HFF-Myc (cell line): ENCODE results near the gene TCHP.
"Not testable (repeated sequence)": the region's sequence is repeated elsewhere in the genome, so short reads cannot be mapped to it uniquely, and the experiment has no call there.

ENCODE experiments used
- DNase-seq: peaks from one replicate; pipeline ENCODE4 v3.0.0-alpha.2; 2011; ENCODE audit warnings: low read depth; ENCODE audit errors: extremely low read depth
- H3K4me3 ChIP-seq: replicated peaks from 2 replicates; pipeline ENCODE4 v1.5.1; 2011; ENCODE audit warnings: low read depth, mild to moderate bottlenecking, control low read depth, low read length
- CTCF ChIP-seq: IDR thresholded peaks from 2 replicates; pipeline ENCODE4 v1.5.1; 2012; ENCODE audit warnings: mild to moderate bottlenecking, low read depth, low read length, control low read depth; ENCODE audit errors: missing control alignments

The TCHP gene

GRCh38 chr12:109899783-109900751 is at the start of gene TCHP:
TSS of gene TCHP (plus strand) at chr12:109900274. CDS start at chr12:109903027, 2,753 bp downstream.
- DNase-seq, result peak; percentile 58
- H3K4me3 ChIP-seq, result peak within 1 kb of the TSS; percentile 60
- peak; percentile 17 for TF ChIP-seq CTCF

- H3K4me3 ChIP-seq, DNase-seq: not testable (repeated sequence)
Observed at GRCh38 chr12:109850518-109850917, 49.6 kb upstream of the TCHP start.

- TF ChIP-seq CTCF, result no peak
- DNase-seq, result no peak
- H3K4me3 ChIP-seq, result no peak overlapping the region
Observed at GRCh38 chr12:109855377-109855776, 44.7 kb upstream of the TCHP start.

GRCh38 chr12:109857715-109858114 is 42.4 kb upstream of the TCHP start:
- H3K4me3 ChIP-seq, result no peak overlapping the region
- DNase-seq, result no peak
- TF ChIP-seq CTCF, result no peak

GRCh38 chr12:109858764-109859163 is 41.3 kb upstream of the TCHP start:
- H3K4me3 ChIP-seq, result no peak overlapping the region
- no peak for TF ChIP-seq CTCF
- DNase-seq, result no peak

GRCh38 chr12:109860977-109861376 is 39.1 kb upstream of the TCHP start:
- H3K4me3 ChIP-seq, result no peak overlapping the region
- no peak for TF ChIP-seq CTCF
- no peak for DNase-seq

- DNase-seq, result no peak
- no peak for TF ChIP-seq CTCF
- no peak overlapping the region for H3K4me3 ChIP-seq
Observed at GRCh38 chr12:109861689-109862314, 38.3 kb upstream of the TCHP start.

GRCh38 chr12:109862491-109862890 is 37.6 kb upstream of the TCHP start:
- not testable (repeated sequence) for H3K4me3 ChIP-seq, DNase-seq
